ENCODE results near the gene GUCA1A.

DNA sequence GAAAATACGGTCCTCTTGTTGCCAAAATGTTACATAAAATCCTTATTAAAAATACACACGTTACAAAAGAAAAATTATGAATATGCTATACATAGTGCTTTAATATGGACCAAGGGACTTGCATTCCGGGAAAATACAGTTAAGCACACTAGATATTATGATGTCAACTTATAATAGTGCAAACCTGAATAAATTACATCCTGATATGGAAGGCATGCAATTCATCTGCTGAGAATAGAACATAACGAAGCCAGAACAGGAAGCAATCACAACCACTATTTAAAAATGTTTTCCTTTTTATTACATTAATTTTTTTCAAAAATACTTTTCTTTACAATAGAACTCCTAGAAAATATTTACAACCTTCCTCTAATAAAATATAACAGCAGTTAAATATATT lies 52.3 kb downstream of the GUCA1A start:
- TF ChIP-seq ZNF70 (CRISPR knock-in tag; IDR thresholded peaks at IDR 0.05) (no peak), SNAI2 (CRISPR knock-in tag; IDR thresholded peaks at IDR 0.05) (no peak), BACH2 (CRISPR knock-in tag; IDR thresholded peaks at IDR 0.05; ENCODE audit: borderline replicate concordance) (no peak)

Data from SK-N-SH treated with all-trans-retinoic acid at 6 μM for 48 hours (cell line).